K562 (cell line): Measurements from ENCODE around the gene SUMO3. TPM values are rescaled to one million over a fixed set of nuclear protein-coding genes. Genes with fewer than 3 reads are reported as not detected.

ENCODE experiments used
- ATAC-seq: fragments of 200-7000 bp; cut with Tn5 transposase; 3 replicates; pipeline ENCODE4 v1.9.1; 2020; ENCODE audit warnings: moderate library complexity
- BruUV-seq: library from RNA; stranded (reverse); fragments of 400-500 nt; replicated peaks from 2 replicates; lab custom pipeline; 2021; lab: Mats Ljungman, UMichigan
- CTCF ChIA-PET: fragments of 300-600 bp; formaldehyde crosslinking; extraction: SDS; loops from one replicate; lab custom pipeline; 2021; ENCODE audit warnings: low intra/inter-chr PET ratio; lab: Yijun Ruan, JAX
- POLR2A ChIA-PET: fragments of 300-600, 350-650 bp; sonication (Branson Sonifier 250); formaldehyde crosslinking; extraction: SDS; loops from one replicate; lab custom pipeline; 2021; ENCODE audit warnings: antibody characterized with exemption, inconsistent platforms; lab: Yijun Ruan, JAX
- DNase-seq, 4 experiments: peaks; one replicate each; pipeline versions ENCODE4 v3.0.0 to v3.0.0-alpha.2; 2011 to 2018; ENCODE audit warnings: low spot score in 3 of 4, mixed read lengths in 3 of 4; ENCODE audit errors: extremely low read depth in 1 of 4
- FAIRE-seq: peaks from 2 replicates; lab custom pipeline; 2011; peaks lifted over from hg19 to GRCh38; lab: Jason Lieb, UNC
- H2AFZ ChIP-seq: 2 replicates; pipeline ENCODE4 v1.6.0; 2011; ENCODE audit warnings: low read depth, low read length, control low read depth, inconsistent platforms
- H3K27ac ChIP-seq: fragments of 200-600 bp; 3 replicates; pipeline ENCODE4 v1.8.0; 2011; ENCODE audit warnings: low read depth, mild to moderate bottlenecking, control low read depth, inconsistent platforms, low read length, moderate library complexity, mixed read lengths; ENCODE audit errors: extremely low read depth
- H3K27me3 ChIP-seq, 2 experiments: fragments of 300-600 bp in 1 of 2; 2 replicates in 1 of 2; 3 replicates in 1 of 2; pipeline versions ENCODE4 v1.6.0 to v1.8.0; 2011; ENCODE audit warnings: inconsistent platforms in 2 of 2, low read length in 2 of 2, mild to moderate bottlenecking in 1 of 2, mixed read lengths in 1 of 2, moderate library complexity in 1 of 2; ENCODE audit not compliant: control insufficient read depth in 2 of 2, insufficient read depth in 2 of 2
- H3K36me3 ChIP-seq: fragments of 300-600 bp; 3 replicates; pipeline ENCODE4 v1.8.0; 2011; ENCODE audit warnings: mild to moderate bottlenecking, low read length, inconsistent platforms; ENCODE audit not compliant: control insufficient read depth, insufficient read depth
- H3K4me1 ChIP-seq, 2 experiments: fragments of 200-600 bp in 1 of 2; replicated peaks in 1 of 2; 2 replicates in 1 of 2; 3 replicates in 1 of 2; pipeline versions ENCODE4 v1.5.1 to v1.8.0; 2011; ENCODE audit warnings: inconsistent platforms in 2 of 2, low read length in 2 of 2, mild to moderate bottlenecking in 1 of 2, mixed read lengths in 1 of 2, moderate library complexity in 1 of 2; ENCODE audit not compliant: control insufficient read depth in 2 of 2, insufficient read depth in 2 of 2
- H3K4me2 ChIP-seq: 2 replicates; pipeline ENCODE4 v1.6.1; 2011; ENCODE audit warnings: low read length, control low read depth, inconsistent platforms, mixed read lengths; ENCODE audit not compliant: insufficient read depth
- H3K4me3 ChIP-seq: fragments of 200-600 bp; sonication (generic), shearing (Covaris generic); 2 replicates; pipeline ENCODE4 v1.5.1; 2016; ENCODE audit warnings: control low read depth, inconsistent platforms
- H3K79me2 ChIP-seq: fragments of 200-600 bp; 3 replicates; pipeline ENCODE4 v1.8.0; 2011; ENCODE audit warnings: low read length, inconsistent platforms; ENCODE audit not compliant: control insufficient read depth, insufficient read depth
- H3K9ac ChIP-seq, 2 experiments: 2 replicates each; pipeline versions ENCODE4 v1.6.0 to v1.6.1; 2011; ENCODE audit warnings: low read depth in 2 of 2, low read length in 2 of 2, control low read depth in 1 of 2, inconsistent platforms in 1 of 2, mild to moderate bottlenecking in 1 of 2, mixed read lengths in 1 of 2; ENCODE audit not compliant: insufficient read depth in 1 of 2
- H3K9me1 ChIP-seq: one replicate; pipeline ENCODE4 v1.6.0; 2011; ENCODE audit warnings: inconsistent platforms, mild to moderate bottlenecking, low read length, moderate library complexity; ENCODE audit not compliant: control insufficient read depth, insufficient read depth
- H3K9me3 ChIP-seq: replicated peaks from 2 replicates; pipeline ENCODE4 v1.5.1; 2011; ENCODE audit warnings: low read depth, low read length, inconsistent platforms; ENCODE audit not compliant: control insufficient read depth, insufficient read depth
- H4K20me1 ChIP-seq: replicated peaks from 2 replicates; pipeline ENCODE4 v1.6.1; 2011; ENCODE audit warnings: low read length, inconsistent platforms, mixed read lengths; ENCODE audit not compliant: control insufficient read depth, insufficient read depth
- E2F3 ChIP-seq: fragments of 250-450 bp; sonication (Bioruptor Pico); IDR thresholded peaks from 2 replicates; pipeline ENCODE4 v1.4.0; 2020; ENCODE audit warnings: mild to moderate bottlenecking
- E4F1 ChIP-seq: fragments of 250-450 bp; sonication (Bioruptor Pico); IDR thresholded peaks from 2 replicates; pipeline ENCODE4 v1.5.0; 2021; ENCODE audit warnings: mild to moderate bottlenecking, borderline replicate concordance
- FOXP4 ChIP-seq: sonication (generic); formaldehyde crosslinking; IDR thresholded peaks from 2 replicates; pipeline ENCODE4 v1.8.0; 2022; ENCODE audit warnings: mild to moderate bottlenecking, missing genetic modification reagents, borderline replicate concordance
- GABPA ChIP-seq: fragments of 200-800 bp; sonication (Bioruptor generic); conservative IDR thresholded peaks from 2 replicates; pipeline ENCODE4 v1.6.1; 2016; ENCODE audit warnings: low read depth, missing genetic modification characterization, missing compliant biosample characterization
- HOXB6 ChIP-seq: fragments of 250-450 bp; sonication (Bioruptor Pico); IDR thresholded peaks from 2 replicates; pipeline ENCODE4 v1.5.1; 2022; ENCODE audit warnings: mild to moderate bottlenecking, borderline replicate concordance
- HSF4 ChIP-seq: fragments of 250-450 bp; sonication (Bioruptor Pico); IDR thresholded peaks from 2 replicates; pipeline ENCODE4 v2.1.2; 2022; ENCODE audit warnings: mild to moderate bottlenecking, moderate library complexity, borderline replicate concordance
- IRF2 ChIP-seq: sonication (generic); formaldehyde crosslinking; IDR thresholded peaks from 2 replicates; pipeline ENCODE4 v1.8.1; 2022; ENCODE audit warnings: mild to moderate bottlenecking, missing genetic modification reagents
- LEF1 ChIP-seq: fragments of 450-650 bp; IDR thresholded peaks from 2 replicates; pipeline ENCODE4 v1.6.1; 2016; ENCODE audit warnings: mild to moderate bottlenecking
- SMAD1 ChIP-seq: fragments of 150-350 bp; IDR thresholded peaks from 2 replicates; pipeline ENCODE4 v1.6.1; 2014; ENCODE audit warnings: low read length, low read depth; ENCODE audit not compliant: partially characterized antibody
- WGBS: fragments of 100-300 bp; shearing (Covaris generic); methylation state at CpG from one replicate; pipeline ENCODE4 v1.1.6; 2016; ENCODE audit warnings: low coverage, mixed read lengths; ENCODE audit not compliant: insufficient coverage; ENCODE audit errors: missing lambda C conversion rate; 5-methylcytosine and 5-hydroxymethylcytosine counted together
- in situ Hi-C: fragments of 300-500 bp; cut with MboI; formaldehyde crosslinking; loops from 4 replicates; pipeline ENCODE4 v1.15.0; 2018; ENCODE audit warnings: inconsistent platforms, mixed read lengths
- intact Hi-C: fragments of 100-400 bp; cut with micrococcal nuclease; formaldehyde crosslinking; loops from 2 replicates; pipeline ENCODE4 v1.14.2; 2022
- polyA plus RNA-seq, 8 experiments: library from polyadenylated mRNA; depleted of rRNA in 4 of 8; stranded (reverse) in 5 of 8; unstranded in 3 of 8; fragments of >200 nt; fragmentation: Nextera tagmentation in 2 of 8; fragmentation: Illumina TruSeq in 1 of 8; extraction: Ambion mirVana in 2 of 8; extraction: Trizol in 1 of 8; gene quantifications; 2 replicates each; pipeline versions ENCODE4 v1.2.1 to v1.2.3, GENCODE V29; 2011 to 2014; ENCODE audit warnings: inconsistent platforms in 1 of 8, missing spikeins in 1 of 8
- total RNA-seq, 7 experiments: library from RNA; depleted of rRNA in 6 of 7; stranded (reverse); fragments of >200 nt in 6 of 7; fragmentation: Illumina TruSeq in 2 of 7; extraction: Trizol in 2 of 7; gene quantifications; 2 replicates each; pipeline versions ENCODE4 v1.2.1 to v1.2.3, GENCODE V29; 2011 to 2021; ENCODE audit warnings: low replicate concordance in 1 of 7
- TF ChIP-seq, protein P1 (sequence below): fragments of 250-450 bp; sonication (Bioruptor Pico); IDR thresholded peaks from 2 replicates; pipeline ENCODE4 v1.5.0; 2021

The SUMO3 gene
- total and polyA plus RNA-seq, 9 of the 15 experiments (the other 6 are each of a cell fraction or from before 2014, with no cell fraction given): 13.9 to 143 (median 113) TPM

- ATAC-seq: no peak
- in situ Hi-C loops: no loop called here
- no peak for TF ChIP-seq LEF1
- TF ChIP-seq SMAD1: no peak
- TF ChIP-seq GABPA (tag): no peak
- no peak for TF ChIP-seq FOXP4 (CRISPR knock-in tag)
- TF ChIP-seq, protein P1, sequence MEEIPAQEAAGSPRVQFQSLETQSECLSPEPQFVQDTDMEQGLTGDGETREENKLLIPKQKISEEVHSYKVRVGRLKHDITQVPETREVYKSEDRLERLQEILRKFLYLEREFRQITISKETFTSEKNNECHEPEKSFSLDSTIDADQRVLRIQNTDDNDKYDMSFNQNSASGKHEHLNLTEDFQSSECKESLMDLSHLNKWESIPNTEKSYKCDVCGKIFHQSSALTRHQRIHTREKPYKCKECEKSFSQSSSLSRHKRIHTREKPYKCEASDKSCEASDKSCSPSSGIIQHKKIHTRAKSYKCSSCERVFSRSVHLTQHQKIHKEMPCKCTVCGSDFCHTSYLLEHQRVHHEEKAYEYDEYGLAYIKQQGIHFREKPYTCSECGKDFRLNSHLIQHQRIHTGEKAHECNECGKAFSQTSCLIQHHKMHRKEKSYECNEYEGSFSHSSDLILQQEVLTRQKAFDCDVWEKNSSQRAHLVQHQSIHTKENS: no peak
- TF ChIP-seq IRF2: no peak
- no peak for TF ChIP-seq HOXB6 (CRISPR knock-in tag)
- TF ChIP-seq E2F3 (CRISPR knock-in tag): no peak
- no peak for TF ChIP-seq E4F1
- TF ChIP-seq HSF4 (CRISPR knock-in tag): no peak
- TF ChIP-seq, all 486 proteins: peak for 0
- no peak overlapping the region for H3K4me2 ChIP-seq
- DNase-seq: no peak
- peaks cover 4% of the 10 kb centered on the region for H3K9me1 ChIP-seq
- no peak overlapping the region for H3K4me3 ChIP-seq
- no peak for FAIRE-seq
- H3K36me3 ChIP-seq: peaks cover 6% of the 10 kb centered on the region; the same call in 1 of the 3 replicates
- H4K20me1 ChIP-seq: peaks cover 28% of the 10 kb centered on the region
- no TSS peak for BruUV-seq
- intact Hi-C loops: no loop called here
- ChIA-PET CTCF (no interaction called here), POLR2A (no interaction called here)
- no peaks in the 10 kb centered on the region for H3K9me3 ChIP-seq
- WGBS: 32% methylated on average over 19 of the region's 25 CpGs
- H3K9ac ChIP-seq: no peak overlapping the region
- peaks cover 17 to 73% of the 10 kb centered on the region in 2 experiments for H3K4me1 ChIP-seq
- H2AFZ ChIP-seq: no peak overlapping the region
- no peaks in the 10 kb centered on the region for H3K79me2 ChIP-seq
- no peak overlapping the region for H3K27ac ChIP-seq
- 0 out of 5 replicates have a peak, but pooled peaks cover 0 to 4% of the 10 kb centered on the region in 2 experiments for H3K27me3 ChIP-seq
Measured at GRCh38 chr21:44763451-44764318, 54.2 kb downstream of the SUMO3 start.
